Neural cell (in vitro differentiated cells): Measurements from ENCODE around the gene VASH1. TPM values are rescaled to one million over a fixed set of nuclear protein-coding genes. Genes with fewer than 3 reads are reported as not detected.

Source experiments
- H2AFZ ChIP-seq: fragments of 200-600, 300-800 bp; sonication (generic), shearing (Covaris generic); 2 replicates; pipeline ENCODE4 v1.6.0; 2014; ENCODE audit warnings: low read depth, mild to moderate bottlenecking, antibody characterized with exemption, low read length, moderate library complexity
- H3F3A ChIP-seq: fragments of 200-600 bp; shearing (Covaris generic); 2 replicates; pipeline ENCODE4 v1.6.1; 2016; ENCODE audit warnings: mild to moderate bottlenecking, moderate library complexity, mixed read lengths, antibody characterized with exemption, low read length; ENCODE audit not compliant: insufficient read depth, poor library complexity, severe bottlenecking
- H3K27ac ChIP-seq: fragments of 200-600, 300-800 bp; sonication (generic), shearing (Covaris generic); 2 replicates; pipeline ENCODE4 v1.5.1; 2014; ENCODE audit warnings: mild to moderate bottlenecking, low read length, moderate library complexity
- H3K27me3 ChIP-seq: fragments of 300-800, 200-600 bp; sonication (generic), shearing (Covaris generic); 2 replicates; pipeline ENCODE4 v1.6.0; 2014; ENCODE audit warnings: mild to moderate bottlenecking, low read depth, low read length, moderate library complexity; ENCODE audit not compliant: insufficient read depth
- H3K36me3 ChIP-seq: fragments of 300-800, 200-600 bp; sonication (generic), shearing (Covaris generic); 2 replicates; pipeline ENCODE4 v1.5.1; 2014; ENCODE audit warnings: mild to moderate bottlenecking, antibody characterized with exemption, low read length, moderate library complexity; ENCODE audit not compliant: insufficient read depth
- H3K4me2 ChIP-seq: fragments of 300-800, 200-600 bp; sonication (generic), shearing (Covaris generic); 2 replicates; pipeline ENCODE4 v1.6.0; 2014; ENCODE audit warnings: mild to moderate bottlenecking, low read length
- H3K4me3 ChIP-seq: fragments of 300-800, 200-600 bp; sonication (generic), shearing (Covaris generic); 2 replicates; pipeline ENCODE4 v1.5.1; 2014; ENCODE audit warnings: mild to moderate bottlenecking, low read length, moderate library complexity
- H3K79me2 ChIP-seq: fragments of 200-600 bp; shearing (Covaris generic); replicated peaks from 2 replicates; pipeline ENCODE4 v1.6.0; 2014; ENCODE audit warnings: mild to moderate bottlenecking, low read length, moderate library complexity; ENCODE audit not compliant: insufficient read depth
- H3K9ac ChIP-seq: fragments of 300-800, 200-600 bp; sonication (generic), shearing (Covaris generic); 2 replicates; pipeline ENCODE4 v1.6.1; 2016; ENCODE audit warnings: mild to moderate bottlenecking, low read length, mixed read lengths
- H3K9me2 ChIP-seq: fragments of 200-600 bp; shearing (Covaris generic); 2 replicates; pipeline ENCODE4 v1.6.1; 2016; ENCODE audit warnings: mild to moderate bottlenecking, low read length, mixed read lengths; ENCODE audit not compliant: insufficient read depth
- H3K9me3 ChIP-seq: fragments of 200-600, 300-800 bp; sonication (generic), shearing (Covaris generic); 2 replicates; pipeline ENCODE4 v1.6.1; 2016; ENCODE audit warnings: mild to moderate bottlenecking, mixed run types, low read length, moderate library complexity, mixed read lengths
- H4K20me1 ChIP-seq: fragments of 200-600 bp; shearing (Covaris generic); 2 replicates; pipeline ENCODE4 v1.6.1; 2016; ENCODE audit warnings: mild to moderate bottlenecking, mixed run types; ENCODE audit not compliant: insufficient read depth
- EP300 ChIP-seq: fragments of 450-650 bp; conservative IDR thresholded peaks from 2 replicates; pipeline ENCODE4 v1.6.1; 2014; ENCODE audit warnings: antibody characterized with exemption, mild to moderate bottlenecking, moderate library complexity; ENCODE audit not compliant: poor library complexity, severe bottlenecking
- EZH2 ChIP-seq: fragments of 200-600, 300-800 bp; shearing (Covaris generic), sonication (generic); IDR thresholded peaks from 2 replicates; pipeline ENCODE4 v1.6.1; 2014; ENCODE audit warnings: antibody characterized with exemption, low read length, borderline replicate concordance, mild to moderate bottlenecking; ENCODE audit not compliant: insufficient read depth, poor library complexity, severe bottlenecking
- MXI1 ChIP-seq: fragments of 450-650 bp; conservative IDR thresholded peaks from 2 replicates; pipeline ENCODE4 v1.6.1; 2014; ENCODE audit warnings: antibody characterized with exemption, mild to moderate bottlenecking; ENCODE audit not compliant: poor library complexity, severe bottlenecking
- POLR2AphosphoS5 ChIP-seq: IDR thresholded peaks from 2 replicates; pipeline ENCODE4 v1.6.1; 2012
- RAD21 ChIP-seq: fragments of 450-650 bp; conservative IDR thresholded peaks from 2 replicates; pipeline ENCODE4 v1.6.1; 2014; ENCODE audit warnings: antibody characterized with exemption, mild to moderate bottlenecking, moderate library complexity
- SMC3 ChIP-seq: fragments of 450-650 bp; conservative IDR thresholded peaks from 2 replicates; pipeline ENCODE4 v1.6.1; 2014; ENCODE audit warnings: antibody characterized with exemption, mild to moderate bottlenecking, moderate library complexity; ENCODE audit not compliant: poor library complexity
- TAF1 ChIP-seq: IDR thresholded peaks from 2 replicates; pipeline ENCODE4 v1.6.1; 2012; ENCODE audit warnings: low read depth
- polyA plus RNA-seq: library from polyadenylated mRNA; depleted of rRNA; stranded (reverse); fragments of >200 nt; gene quantifications from 2 replicates; pipeline ENCODE4 v1.2.3, GENCODE V29; 2014
- TF ChIP-seq, protein P1 (sequence below): fragments of 450-650 bp; IDR thresholded peaks from 2 replicates; pipeline ENCODE4 v1.5.1; 2014; ENCODE audit warnings: antibody characterized with exemption, mild to moderate bottlenecking, moderate library complexity; ENCODE audit not compliant: poor library complexity, severe bottlenecking
- TF ChIP-seq, protein P2 (sequence below): IDR thresholded peaks from 2 replicates; pipeline ENCODE4 v1.6.1; 2012; ENCODE audit warnings: borderline replicate concordance

Gene VASH1
- polyA plus RNA-seq, 1 donor from 2014 or later = 26.8 TPM

DNA sequence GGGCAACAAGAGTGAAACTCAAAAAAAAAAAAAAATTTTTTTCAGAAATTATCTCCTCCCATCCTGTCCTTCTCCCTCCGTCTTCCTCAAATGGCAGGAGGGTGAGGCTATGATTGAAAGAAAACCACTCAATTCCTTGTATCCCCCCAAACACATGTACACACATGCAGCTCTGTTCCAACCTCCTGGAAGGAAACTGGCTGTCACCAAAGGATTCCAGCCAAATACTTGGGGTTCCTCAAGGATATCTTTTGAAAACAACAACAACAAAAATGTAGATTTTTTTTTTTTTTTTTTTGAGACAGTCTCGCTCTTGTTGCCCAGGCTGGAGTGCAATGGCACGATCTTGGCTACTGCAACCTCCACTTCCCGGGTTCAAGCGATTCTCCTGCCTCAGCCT, 46.8 kb upstream of the VASH1 start:
- H3K79me2 ChIP-seq = no peaks in the 10 kb centered on the region
- H3K27ac ChIP-seq = no peak overlapping the region
- no peaks in the 10 kb centered on the region for H3K36me3 ChIP-seq
- no peaks in the 10 kb centered on the region for H3K27me3 ChIP-seq
- no peaks in the 10 kb centered on the region for H3K9me3 ChIP-seq
- no peak overlapping the region for H2AFZ ChIP-seq
- no peak overlapping the region for H3K4me2 ChIP-seq
- no peak overlapping the region for H3K9ac ChIP-seq
- no peaks in the 10 kb centered on the region for H4K20me1 ChIP-seq
- no peaks in the 10 kb centered on the region for H3K9me2 ChIP-seq
- H3K4me3 ChIP-seq = no peak overlapping the region
- TF ChIP-seq, protein P1, sequence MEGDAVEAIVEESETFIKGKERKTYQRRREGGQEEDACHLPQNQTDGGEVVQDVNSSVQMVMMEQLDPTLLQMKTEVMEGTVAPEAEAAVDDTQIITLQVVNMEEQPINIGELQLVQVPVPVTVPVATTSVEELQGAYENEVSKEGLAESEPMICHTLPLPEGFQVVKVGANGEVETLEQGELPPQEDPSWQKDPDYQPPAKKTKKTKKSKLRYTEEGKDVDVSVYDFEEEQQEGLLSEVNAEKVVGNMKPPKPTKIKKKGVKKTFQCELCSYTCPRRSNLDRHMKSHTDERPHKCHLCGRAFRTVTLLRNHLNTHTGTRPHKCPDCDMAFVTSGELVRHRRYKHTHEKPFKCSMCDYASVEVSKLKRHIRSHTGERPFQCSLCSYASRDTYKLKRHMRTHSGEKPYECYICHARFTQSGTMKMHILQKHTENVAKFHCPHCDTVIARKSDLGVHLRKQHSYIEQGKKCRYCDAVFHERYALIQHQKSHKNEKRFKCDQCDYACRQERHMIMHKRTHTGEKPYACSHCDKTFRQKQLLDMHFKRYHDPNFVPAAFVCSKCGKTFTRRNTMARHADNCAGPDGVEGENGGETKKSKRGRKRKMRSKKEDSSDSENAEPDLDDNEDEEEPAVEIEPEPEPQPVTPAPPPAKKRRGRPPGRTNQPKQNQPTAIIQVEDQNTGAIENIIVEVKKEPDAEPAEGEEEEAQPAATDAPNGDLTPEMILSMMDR = no peak
- TF ChIP-seq EZH2 (no peak), MXI1 (no peak), POLR2AphosphoS5 (no peak), EP300 (no peak), TAF1 (no peak), SMC3 (no peak), RAD21 (no peak)
- TF ChIP-seq, protein P2, sequence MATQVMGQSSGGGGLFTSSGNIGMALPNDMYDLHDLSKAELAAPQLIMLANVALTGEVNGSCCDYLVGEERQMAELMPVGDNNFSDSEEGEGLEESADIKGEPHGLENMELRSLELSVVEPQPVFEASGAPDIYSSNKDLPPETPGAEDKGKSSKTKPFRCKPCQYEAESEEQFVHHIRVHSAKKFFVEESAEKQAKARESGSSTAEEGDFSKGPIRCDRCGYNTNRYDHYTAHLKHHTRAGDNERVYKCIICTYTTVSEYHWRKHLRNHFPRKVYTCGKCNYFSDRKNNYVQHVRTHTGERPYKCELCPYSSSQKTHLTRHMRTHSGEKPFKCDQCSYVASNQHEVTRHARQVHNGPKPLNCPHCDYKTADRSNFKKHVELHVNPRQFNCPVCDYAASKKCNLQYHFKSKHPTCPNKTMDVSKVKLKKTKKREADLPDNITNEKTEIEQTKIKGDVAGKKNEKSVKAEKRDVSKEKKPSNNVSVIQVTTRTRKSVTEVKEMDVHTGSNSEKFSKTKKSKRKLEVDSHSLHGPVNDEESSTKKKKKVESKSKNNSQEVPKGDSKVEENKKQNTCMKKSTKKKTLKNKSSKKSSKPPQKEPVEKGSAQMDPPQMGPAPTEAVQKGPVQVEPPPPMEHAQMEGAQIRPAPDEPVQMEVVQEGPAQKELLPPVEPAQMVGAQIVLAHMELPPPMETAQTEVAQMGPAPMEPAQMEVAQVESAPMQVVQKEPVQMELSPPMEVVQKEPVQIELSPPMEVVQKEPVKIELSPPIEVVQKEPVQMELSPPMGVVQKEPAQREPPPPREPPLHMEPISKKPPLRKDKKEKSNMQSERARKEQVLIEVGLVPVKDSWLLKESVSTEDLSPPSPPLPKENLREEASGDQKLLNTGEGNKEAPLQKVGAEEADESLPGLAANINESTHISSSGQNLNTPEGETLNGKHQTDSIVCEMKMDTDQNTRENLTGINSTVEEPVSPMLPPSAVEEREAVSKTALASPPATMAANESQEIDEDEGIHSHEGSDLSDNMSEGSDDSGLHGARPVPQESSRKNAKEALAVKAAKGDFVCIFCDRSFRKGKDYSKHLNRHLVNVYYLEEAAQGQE = no peak
- H3F3A ChIP-seq = no peaks in the 10 kb centered on the region

DNA sequence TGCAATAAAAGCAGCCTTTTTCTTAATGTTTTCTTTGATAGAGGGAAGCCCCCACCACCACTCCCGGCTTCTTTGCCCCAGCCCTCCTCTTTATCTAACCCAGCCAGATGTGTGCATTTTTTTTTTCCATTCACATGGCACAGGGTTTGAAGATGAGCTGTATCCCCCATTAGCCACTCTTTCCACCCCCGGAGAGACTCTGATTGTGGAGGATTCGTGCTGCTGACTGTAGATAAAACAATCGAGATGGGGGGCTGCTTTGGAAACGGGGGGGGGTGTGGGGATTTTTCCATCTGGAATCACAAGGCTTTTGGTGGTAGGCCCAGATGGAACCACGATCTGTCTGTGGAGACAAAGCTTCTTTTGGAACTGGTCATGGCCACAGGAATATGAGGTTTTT, 46.2 kb upstream of the VASH1 start:
- Histone ChIP-seq H3F3A (no peaks in the 10 kb centered on the region), H3K9me2 (no peaks in the 10 kb centered on the region), H3K9me3 (no peaks in the 10 kb centered on the region), H3K27ac (no peak overlapping the region), H3K9ac (no peak overlapping the region), H3K4me2 (no peak overlapping the region), H3K4me3 (no peak overlapping the region), H4K20me1 (no peaks in the 10 kb centered on the region), H3K27me3 (no peaks in the 10 kb centered on the region), H2AFZ (no peak overlapping the region), H3K36me3 (no peaks in the 10 kb centered on the region), H3K79me2 (no peaks in the 10 kb centered on the region)
- TF ChIP-seq EZH2 = no peak
- TF ChIP-seq, protein P2 = no peak
- TF ChIP-seq EP300 = no peak
